Measurements from ENCODE around the gene SETX. TPM values are rescaled to one million over a fixed set of nuclear protein-coding genes. Genes with fewer than 3 reads are reported as not detected.

SETX gene
- total and polyA plus RNA-seq, 10 of the 15 experiments (the other 5 are each of a cell fraction or from before 2014, with no cell fraction given) = 15.8 to 75.7 (median 37.0) TPM

GRCh38 chr9:132404228-132404881 lies 49.6 kb upstream of the SETX start (continued):
- TF ChIP-seq EED (IDR thresholded peaks at IDR 0.05; ENCODE audit: low read depth) (peak; percentile 29; the same call in 1 of the 2 replicates), CBX5 (IDR thresholded peaks at IDR 0.05; ENCODE audit: low read depth) (no peak), EGR1 (IDR thresholded peaks at IDR 0.05; ENCODE audit: borderline replicate concordance in 1 of 2, low read depth in 2 of 2, low read length in 2 of 2) (peak in 1 of 2 experiments; percentile 67; a peak in 2 of 3 replicates), PML (IDR thresholded peaks at IDR 0.05; ENCODE audit: low read length) (no peak), ZZZ3 (IDR thresholded peaks at IDR 0.05; ENCODE audit: control insufficient read depth, insufficient read length, low read depth) (no peak), NRF1 (conservative IDR thresholded peaks at IDR 0.05; ENCODE audit: low read depth, low read length) (no peak), CREM (IDR thresholded peaks at IDR 0.05; ENCODE audit: low read depth) (0 out of 2 replicates have a peak, but pooled peaks have one; percentile 10), TAF1 (IDR thresholded peaks at IDR 0.05; ENCODE audit: borderline replicate concordance, low read depth, low read length) (no peak), NFYB (IDR thresholded peaks at IDR 0.05; ENCODE audit: insufficient read depth, low read depth, low read length) (no peak), EZH2 (IDR thresholded peaks at IDR 0.05; ENCODE audit: borderline replicate concordance, control insufficient read depth, low read depth, low read length) (no peak), CHD2 (IDR thresholded peaks at IDR 0.05; ENCODE audit: borderline replicate concordance, low read depth, low read length) (no peak), POLR2AphosphoS5 (IDR thresholded peaks at IDR 0.05; ENCODE audit: low read length) (no peak), SKIL (IDR thresholded peaks at IDR 0.05; ENCODE audit: low read depth, poor library complexity, severe bottlenecking) (no peak), ZNF207 (IDR thresholded peaks at IDR 0.05; ENCODE audit: borderline replicate concordance) (no peak), NFIC (IDR thresholded peaks at IDR 0.05; ENCODE audit: low read depth, low read length) (peak; percentile 65; the same call in 1 of the 2 replicates), MTA2 (IDR thresholded peaks at IDR 0.05; ENCODE audit: low read depth) (no peak)

All from GM12878 (cell line).